Left lobe of liver (tissue), 2 donors: Measurements from ENCODE around the gene PTEN. TPM values are rescaled to one million over a fixed set of nuclear protein-coding genes. Genes with fewer than 3 reads are reported as not detected.
A peak's percentile ranks its signal among the peaks of the same experiment; 100 is the strongest.
"Not testable (repeated sequence)": the region's sequence is repeated elsewhere in the genome, so short reads cannot be mapped to it uniquely, and the experiment has no call there.

Source experiments
- ATAC-seq: fragments of 200-7000 bp; cut with Tn5 transposase; one replicate; pipeline ENCODE4 v1.9.1; 2020; ENCODE audit warnings: mild to moderate bottlenecking, moderate library complexity
- DNase-seq: peaks from one replicate; pipeline ENCODE4 v3.0.0-alpha.2; 2020; ENCODE audit warnings: low spot score
- total RNA-seq: library from RNA; stranded (reverse); gene quantifications from one replicate; pipeline ENCODE4 v1.2.1, GENCODE V29; 2021
- donor health status: DM: no; HTN: no; CAD: no; lungs with moderate emphysema.
- donor health status: DM: no; HTN: yes; CAD: no.

Gene PTEN
- total RNA-seq, 1 donor from 2014 or later = 41.5 TPM

DNA sequence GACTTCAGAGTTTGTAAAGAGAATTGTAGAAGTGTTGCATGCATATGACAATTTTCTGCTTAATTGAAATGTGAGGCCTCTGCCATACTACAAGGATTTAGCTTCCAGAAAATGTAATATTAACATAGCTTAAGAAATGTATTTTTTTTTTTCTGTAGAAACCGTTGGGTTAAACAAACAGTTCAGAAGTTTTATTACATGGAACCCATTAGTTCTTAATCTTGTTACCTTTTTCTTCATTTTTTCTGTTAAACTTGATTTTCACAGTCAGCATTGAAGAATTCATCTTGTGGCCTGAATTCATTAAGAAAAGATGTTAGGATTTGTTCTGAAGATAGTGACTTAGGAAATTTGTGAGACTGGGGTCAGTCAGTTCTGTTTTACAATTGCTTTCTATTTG, 4.9 kb downstream of the PTEN start:
- no peak for ATAC-seq
- DNase-seq = no peak

DNA sequence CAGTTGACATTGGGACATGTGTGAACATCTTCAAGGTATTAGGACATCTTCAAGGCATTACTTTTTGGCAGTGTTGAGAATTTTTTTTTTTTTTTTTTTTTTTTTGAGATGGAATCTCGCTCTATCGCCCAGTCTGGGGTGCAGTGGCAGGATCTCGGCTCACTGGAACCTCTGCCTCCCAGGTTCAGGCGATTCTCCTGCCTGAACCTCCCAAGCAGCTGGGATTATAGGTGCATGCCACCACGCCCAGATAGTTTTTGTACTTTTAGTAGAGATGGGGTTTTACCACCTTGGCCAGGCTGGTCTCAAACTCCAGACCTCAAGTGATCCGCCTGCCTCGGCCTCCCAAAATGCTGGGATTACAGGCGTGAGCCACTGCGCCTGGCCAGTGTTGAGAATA, 5.7 kb downstream of the PTEN start:
- not testable (repeated sequence) for DNase-seq, ATAC-seq

DNA sequence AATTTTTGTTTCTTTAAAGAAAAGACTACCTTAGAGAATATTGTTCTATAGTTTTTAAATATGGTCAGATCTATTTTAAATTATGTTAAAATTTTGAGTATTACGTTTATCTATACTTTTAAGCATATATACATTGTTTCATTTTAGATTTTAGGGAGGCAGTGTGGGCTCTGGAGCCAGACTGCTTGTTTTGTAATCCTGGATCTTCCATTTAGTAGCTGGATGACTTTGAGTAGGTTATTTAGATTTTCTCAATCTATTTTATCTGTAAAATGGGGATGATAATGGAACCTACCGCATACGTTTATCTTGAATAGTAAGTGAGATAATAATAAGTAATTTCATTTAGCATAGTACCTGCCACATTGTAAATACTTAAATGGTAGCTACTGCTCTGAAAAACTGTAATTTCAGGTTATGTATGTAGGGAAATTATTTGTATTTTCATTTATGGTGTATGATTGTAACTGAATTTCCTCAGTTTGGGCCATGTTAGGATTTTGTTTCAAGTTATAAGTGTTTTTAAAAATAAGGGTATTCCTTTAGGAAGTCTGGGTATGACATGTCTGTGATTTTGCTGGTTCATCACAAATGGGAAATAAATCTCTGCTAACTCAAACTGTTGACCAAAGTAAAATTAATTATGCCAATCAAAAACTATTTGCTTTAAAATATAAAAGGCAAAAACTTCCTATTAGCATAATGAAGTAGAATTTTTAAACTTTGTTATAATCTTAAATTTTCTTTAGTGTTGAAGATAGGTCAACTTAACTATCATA, 6.5 kb downstream of the PTEN start:
- DNase-seq (no peak), ATAC-seq (no peak)

DNA sequence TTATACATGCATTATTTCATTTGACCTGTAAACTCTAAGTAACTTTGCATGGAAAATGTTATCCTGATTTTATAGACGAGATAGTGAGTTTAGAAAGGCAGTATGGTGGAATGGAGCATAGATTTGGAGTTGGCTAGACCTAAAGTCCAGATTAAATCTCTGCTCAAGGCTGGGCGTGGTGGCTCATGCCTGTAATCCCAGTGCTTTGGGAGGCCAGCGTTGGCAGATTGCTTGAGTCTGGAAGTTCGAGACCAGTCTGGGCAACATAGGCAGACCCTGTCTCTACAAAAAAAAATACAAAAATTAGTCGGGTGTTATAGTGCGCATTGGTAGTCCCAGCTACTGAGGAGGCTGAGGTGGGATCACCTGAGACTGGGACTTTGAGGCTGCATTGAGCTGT, 9.4 kb downstream of the PTEN start:
- ATAC-seq = no peak
- no peak for DNase-seq

DNA sequence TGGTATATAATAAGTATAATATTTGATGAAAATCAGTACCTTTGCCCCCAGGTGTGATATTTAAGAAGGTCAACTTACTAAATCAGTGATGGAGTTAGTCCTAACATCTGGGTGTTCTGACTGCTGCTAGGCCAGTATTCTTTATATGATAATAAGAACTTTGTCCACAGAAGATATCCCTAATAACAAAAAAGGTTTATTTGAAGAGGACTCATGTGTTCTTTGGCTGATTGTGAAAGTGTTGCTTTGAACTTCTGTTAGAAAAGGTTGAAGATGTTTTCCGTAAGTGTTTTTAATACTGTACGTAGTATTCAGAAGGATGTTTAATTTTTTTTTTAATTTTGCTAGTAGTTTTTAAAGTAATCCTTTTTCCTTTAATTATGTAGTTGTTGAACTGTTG, 10.2 kb downstream of the PTEN start:
- ATAC-seq (peak; percentile 41), DNase-seq (no peak)

DNA sequence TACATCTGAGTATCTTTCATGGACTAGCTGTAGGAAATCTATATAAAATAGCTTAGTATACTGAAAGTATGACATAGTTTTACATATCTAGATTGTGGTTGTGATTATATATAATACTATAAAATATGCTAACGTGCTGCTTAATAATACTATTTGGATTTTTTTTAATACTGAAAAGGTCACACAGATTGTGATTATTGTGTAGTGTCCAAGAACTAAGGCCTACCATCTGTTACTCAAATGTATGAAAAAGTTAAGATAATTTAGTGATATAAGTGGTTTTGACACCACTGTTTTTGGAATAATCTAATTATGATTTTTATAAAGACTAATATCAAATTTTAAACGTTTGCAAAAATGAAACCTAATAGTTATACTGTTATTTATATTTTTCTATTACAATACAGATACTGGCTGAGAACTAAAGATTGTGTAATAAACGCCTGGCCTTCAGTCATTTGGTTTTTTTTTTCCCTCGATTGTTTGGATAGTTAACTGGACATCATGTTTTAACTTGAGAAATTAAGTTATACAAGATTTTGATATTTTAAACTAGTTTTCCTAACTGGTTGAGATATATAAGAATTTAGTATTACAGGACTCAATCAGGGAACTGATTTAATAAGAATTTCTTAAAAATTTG, 12.6 kb downstream of the PTEN start:
- ATAC-seq (peak; percentile 70), DNase-seq (no peak)

DNA sequence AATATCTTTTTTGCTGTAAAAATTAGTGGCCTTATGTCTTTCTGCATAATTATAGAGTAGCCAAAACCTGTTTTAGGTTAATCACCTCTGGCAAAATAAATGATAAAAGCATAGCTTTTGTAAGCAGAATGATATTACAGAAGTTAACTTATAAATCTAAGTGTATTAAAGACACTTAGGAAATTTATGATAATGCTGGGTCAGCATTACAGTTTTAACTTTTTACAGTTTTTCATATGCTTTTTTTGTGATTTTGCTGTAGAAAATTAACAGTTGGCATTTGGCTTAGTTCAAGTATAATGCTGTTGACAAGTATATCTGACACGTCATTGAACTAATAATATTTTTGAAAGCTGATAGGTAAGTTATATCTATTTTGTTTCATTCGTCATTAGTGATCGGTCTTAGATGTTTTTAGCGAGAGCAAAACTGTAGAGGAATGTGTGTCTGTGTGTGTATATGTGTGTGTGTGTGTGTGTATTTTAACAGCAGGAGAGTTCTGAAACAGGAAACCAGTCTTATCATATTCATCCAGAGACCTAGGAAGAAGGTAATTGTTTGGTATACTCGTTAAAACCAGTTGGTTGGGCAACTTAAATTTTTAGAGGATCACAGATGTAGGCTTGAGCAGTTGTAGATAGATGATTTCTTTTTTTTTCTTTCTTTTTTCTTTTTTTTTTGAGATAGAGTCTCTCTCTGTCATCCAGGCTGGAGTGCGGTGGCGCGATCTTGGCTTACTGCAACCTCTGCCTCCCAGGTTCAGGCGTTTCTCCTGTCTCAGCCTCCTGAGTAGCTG, 15.4 kb downstream of the PTEN start:
- DNase-seq (no peak), ATAC-seq (no peak)

DNA sequence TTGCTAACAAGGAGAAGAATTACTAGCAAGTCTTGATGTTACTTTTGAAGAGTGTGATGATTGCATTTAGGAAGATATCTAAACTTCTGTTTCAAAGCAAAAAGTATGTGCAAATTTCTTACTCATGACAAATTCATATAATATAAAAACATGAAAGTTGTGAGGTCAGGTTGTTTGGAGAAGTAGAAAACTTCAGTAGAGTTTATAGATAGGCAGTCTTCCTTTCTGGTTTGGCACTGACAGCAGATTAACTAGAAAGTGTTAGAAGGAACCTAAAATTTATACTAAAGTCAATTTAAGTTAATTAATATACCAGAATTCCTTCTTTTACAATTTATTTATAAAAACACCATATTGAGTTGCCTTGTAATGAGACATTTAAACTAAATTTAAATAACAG, 16.9 kb downstream of the PTEN start:
- no peak for DNase-seq
- ATAC-seq = no peak

DNA sequence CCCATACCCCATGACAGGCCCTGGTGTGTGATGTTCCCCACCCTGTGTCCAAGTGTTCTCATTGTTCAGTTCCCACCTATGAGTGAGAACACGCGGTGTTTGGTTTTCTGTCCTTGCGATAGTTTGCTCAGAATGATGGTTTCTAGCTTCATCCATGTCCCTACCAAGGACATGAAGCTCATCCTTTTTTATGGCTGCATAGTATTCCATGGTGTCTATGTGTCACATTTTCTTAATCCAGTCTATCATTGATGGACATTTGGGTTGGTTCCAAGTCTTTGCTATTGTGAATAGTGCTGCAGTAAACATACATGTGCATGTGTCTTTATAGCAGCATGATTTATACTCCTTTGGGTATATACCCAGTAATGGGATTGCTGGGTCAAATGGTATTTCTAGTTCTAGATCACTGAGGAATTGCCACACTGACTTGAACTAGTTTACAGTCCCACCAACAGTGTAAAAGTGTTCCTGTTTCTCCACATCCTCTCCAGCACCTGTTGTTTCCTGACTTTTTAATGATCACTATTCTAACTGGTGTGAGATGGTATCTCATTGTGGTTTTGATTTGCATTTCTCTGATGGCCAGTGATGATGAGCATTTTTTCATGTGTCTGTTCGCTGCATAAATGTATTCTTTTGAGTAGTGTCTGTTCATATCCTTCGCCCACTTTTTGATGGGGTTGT, 18.1 kb downstream of the PTEN start:
- DNase-seq = not testable (repeated sequence)

DNA sequence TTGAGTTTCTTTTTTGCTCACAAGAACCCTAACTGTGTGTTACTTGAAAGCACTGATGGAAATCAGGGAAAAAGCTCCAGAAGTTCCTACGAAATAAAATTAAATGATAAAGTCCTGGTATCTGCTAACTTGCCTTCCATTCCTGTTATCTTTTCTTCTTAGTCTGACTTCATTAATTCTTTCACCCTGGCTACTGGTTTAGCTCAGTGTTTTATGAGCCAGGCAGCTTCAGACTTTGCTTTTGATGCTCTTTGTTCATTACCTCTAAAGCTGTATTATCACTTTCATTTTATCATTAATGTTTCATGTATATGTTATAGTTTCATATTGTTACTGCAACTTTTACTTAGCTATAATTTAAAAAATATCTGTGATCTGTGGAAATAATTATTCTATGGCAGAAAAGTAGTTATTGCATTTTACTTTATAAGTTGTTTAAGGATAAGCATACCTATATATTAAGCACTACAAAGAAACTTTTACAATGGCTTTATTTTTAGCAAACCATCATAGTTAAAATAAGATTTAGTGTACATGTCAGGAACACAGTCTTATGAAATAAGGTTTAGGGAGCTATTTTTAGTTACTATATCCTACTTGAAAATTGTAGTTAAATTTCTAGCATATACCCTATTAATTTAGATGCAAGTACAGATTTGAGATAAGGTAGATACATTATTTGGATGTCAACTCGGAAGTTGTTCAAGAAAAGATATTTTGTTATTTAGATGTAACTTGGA, 19.3 kb downstream of the PTEN start:
- DNase-seq (no peak), ATAC-seq (no peak)

More for the DNA sequence above, 18.1 kb downstream of the PTEN start:
- not testable (repeated sequence) for ATAC-seq

DNA sequence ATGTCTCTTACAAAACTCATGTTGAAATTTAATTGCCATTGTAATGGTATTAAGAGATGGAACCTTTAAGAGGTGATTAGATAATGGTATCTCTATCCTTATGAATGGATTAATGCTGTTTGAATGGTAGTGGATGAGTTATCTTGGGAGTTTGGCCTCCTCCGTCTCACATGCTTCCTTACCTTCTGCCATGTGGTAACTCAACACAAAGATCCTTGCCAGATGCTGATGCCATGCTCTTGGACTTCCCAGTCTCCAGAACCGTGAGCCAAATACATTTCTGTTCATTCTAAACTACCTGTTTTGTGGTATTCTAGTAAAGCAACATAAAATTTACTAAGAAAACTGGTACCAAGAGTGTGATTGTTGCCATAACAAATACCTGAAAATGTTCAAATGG, 23.2 kb downstream of the PTEN start:
- DNase-seq = no peak
- ATAC-seq = no peak

DNA sequence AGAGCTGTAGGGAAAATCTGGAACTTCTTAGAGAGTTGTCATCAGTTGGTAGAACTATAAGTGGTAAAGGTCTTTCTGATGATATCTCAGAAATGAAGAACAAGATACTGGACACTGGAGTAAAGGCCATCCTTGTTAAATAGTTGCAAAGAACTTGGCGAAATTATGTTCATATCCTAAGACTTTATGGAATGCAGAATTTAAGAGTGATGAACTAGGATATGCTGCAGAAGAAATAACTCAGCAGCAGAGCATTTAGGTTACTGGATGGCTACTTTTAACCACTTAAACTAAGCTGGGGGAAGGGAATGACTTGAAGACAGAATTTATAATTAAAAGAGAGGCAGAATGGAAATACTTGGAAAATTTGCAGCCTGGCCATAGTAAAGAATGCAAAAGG, 23.7 kb downstream of the PTEN start:
- ATAC-seq = no peak
- no peak for DNase-seq

DNA sequence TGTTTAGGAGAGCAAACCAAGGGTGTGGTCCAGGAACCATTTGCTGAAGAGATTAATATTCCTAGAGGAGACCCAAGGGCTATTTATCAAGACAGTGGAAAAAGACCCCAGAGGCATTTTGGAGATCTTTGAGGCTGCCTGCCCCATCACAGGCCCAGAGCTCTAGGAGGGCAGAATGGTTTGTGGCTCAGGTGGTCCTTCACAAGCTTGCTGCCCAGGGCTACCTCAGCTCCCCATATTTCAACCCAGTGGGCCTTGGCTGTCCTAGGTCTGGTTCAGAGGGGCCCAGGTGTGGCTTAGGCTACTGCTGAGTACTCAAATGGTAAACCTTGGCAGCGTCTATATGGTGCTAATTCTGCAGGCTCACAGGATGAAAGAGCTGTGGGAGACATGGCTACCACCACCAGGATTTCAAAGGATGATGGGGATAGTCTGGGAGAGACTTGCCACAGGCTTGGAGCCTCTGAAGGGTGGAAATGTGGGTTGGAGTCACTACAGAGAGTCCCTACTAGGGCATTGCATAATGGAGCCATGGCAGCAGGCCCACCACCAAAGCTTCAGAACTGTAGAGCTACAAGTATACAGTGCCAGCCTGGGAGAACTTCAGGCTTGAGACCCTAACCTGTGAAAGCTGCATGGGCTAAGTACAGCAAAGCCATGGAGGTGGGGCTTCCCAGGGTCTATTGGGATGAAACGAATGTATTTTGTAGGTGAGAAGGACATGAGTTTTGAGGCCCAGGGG, 24.3 kb downstream of the PTEN start:
- DNase-seq = no peak

DNA sequence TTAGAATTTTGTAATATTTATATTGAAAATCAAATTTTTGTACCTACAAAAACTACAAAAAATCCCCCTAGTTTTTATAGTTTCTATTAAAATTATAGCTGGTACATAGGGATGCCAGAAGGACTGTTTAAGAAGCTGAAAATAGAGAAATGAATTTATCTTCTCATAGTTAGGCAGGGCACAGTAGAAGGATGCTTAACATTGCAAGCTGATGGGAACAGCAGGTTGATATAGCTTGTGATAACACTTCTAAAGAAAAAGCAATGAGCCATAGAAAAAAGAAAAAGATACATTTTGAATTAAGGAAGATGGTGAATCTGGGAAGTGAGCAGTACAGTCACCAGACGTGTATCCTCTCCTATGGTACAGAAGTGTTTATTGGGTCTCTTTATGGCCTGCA, 32.0 kb downstream of the PTEN start:
- no peak for ATAC-seq
- no peak for DNase-seq

More for the DNA sequence above, 24.3 kb downstream of the PTEN start:
- ATAC-seq = peak; percentile 72

DNA sequence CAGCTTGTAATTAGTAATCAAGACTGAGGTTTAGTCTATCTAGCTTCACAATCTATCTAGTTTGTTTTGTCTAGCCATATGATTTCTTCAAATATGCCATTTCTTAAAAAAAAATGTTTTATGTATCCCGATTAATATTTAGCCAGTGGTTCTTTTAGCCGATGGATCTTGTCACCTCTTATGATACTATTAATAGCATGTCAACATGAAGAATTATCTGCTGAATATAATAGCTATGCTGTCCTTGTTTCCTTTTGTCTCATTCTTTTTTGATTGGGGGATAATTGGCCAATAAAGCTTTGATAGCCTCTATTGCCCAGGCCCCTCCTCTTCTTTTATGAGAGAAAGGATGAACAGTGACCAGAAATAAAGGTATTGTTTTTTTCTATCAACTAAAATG, 32.8 kb downstream of the PTEN start:
- DNase-seq = no peak
- no peak for ATAC-seq

DNA sequence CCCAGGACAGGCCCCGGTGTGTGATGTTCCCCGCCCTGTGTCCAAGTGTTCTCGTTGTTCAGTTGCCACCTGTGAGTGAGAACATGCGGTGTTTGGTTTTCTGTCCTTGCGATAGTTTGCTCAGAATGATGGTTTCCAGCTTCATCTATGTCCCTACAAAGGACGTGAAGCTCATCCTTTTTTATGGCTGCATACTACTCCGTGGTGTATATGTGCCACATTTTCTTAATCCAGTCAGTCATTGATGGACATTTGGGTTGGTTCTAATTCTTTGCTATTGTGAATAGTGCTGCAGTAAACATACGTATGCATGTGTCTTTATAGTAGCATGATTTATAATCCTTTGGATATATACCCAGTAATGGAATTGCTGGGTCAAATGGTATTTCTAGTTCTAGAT, 34.5 kb downstream of the PTEN start:
- DNase-seq, ATAC-seq: not testable (repeated sequence)

DNA sequence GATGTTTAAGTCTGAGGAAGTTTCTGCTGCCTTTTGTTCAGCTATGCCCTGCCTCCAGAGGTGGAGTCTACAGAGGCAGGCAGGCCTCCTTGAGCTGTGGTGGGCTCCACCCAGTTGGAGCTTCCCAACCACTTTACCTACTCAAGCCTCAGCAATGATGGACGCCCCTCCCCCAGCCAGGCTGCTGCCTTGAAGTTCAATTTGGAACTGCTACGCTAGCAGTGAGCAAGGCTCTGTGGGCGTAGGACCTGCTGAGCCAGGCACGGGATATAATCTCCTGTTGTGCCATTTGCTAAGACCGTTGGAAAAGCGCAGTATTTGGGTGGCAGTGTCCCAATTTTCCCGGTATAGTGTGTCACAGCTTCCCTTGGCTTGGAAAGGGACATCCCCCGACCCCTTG, 40.0 kb downstream of the PTEN start:
- not testable (repeated sequence) for DNase-seq
- ATAC-seq = peak; percentile 19

DNA sequence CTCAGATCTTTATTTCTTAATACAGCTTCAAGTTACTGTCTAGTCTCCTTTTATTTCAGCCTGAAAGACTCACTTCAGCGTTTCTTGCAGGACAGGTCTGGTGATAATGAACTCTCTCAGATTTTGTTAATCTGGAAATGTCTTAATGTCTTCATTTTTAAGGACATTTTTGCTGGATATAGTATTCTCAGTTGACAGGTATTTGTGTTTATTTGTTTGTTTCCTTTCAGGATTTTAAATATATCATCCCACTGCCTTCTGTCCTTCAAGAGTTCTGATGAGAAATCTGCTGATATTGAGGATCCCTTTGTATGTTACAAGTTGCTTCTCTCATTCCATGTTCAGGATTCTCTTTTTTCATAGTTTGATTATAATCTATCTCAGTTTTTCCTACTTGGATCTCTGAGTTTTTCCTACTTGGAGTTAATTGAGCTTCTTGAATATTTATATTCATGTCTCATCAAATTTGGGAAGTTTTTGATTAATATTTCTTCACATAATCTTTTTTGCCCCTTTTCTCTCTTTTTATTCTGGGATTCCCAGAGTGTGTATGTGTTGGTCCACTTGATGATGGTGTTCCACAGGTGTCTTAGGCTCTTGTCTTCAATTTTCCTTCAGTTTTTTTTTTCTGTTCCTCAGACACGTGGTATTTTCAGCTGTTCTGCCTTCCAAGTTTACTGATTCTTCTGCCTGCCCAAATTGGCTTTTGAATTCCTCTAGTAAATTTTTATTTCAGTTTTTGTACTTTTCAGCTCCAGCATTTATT, 49.9 kb downstream of the PTEN start:
- DNase-seq = no peak
- ATAC-seq = no peak

DNA sequence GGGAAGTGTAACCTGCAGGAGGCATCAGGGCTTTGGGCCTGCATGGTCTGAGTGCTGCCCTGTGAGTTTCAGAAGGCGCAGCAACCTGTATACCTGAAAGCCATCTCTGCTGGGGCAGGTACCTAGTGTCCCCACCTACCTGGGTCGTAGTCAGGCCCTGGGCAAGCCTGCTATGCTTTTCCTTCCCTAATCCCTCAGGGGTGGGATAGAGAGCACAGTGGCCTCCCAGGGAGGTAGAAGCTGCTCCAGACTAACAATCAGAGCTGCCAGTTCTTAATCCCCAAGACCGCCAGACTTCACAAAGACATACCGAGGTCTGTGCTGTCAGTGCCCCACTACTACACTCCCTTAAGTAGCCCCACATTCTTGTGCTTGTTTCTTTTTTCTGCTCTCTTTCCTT, 52.0 kb downstream of the PTEN start:
- DNase-seq (no peak), ATAC-seq (peak; percentile 25)
